GM21825 (cell line): ENCODE data around the gene CEP63.

ENCODE experiments used
- ATAC-seq: cut with Tn5 transposase; IDR thresholded peaks from one replicate; pipeline ENCODE4 v1.9.1; 2021; ENCODE audit warnings: mild to moderate bottlenecking, moderate library complexity; ENCODE audit not compliant: unreplicated experiment

The CEP63 gene

DNA sequence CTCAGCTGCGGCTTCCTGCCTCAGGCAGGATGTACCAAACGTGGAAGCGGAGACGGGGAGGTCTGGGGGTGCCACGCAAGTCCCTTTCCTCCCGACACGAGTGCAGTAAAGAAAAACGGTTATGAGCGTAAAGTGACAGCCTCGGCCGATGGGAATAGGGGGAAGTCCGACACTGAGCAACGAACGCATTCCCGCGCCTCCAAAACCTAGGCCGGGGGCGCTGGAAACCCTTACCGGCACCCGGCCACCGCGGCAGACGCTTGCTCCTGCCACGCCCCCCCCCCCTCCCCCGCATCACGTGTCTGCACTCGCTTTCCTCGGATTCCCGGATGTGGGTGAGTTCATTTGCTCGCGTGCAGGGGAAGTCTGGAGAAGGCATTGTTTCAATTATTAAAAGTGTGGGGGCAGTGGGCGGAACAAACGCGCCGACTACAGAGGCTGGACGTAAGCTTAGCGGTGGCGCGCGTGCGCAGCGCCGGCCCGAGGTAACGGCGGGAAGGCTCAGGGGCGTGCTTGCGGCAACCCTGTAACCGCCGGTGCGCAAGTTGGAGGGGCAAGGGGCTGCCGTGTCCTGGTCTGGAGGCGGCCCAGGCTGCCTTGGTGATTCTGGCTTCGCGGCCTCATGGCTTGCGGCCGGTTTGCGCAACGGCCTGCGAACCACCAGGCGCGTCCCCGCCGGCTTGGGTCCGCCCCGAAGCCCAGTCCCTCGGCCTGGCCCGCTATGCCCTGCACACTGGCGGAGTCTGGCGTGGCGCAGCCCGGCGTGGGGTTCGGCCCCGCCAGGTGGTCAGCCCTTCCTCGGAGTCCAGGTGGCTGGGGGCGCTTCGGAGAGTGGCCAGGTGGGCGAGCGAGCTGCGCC lies at the start of gene CEP63, which contains the start of gene ANAPC13:
CEP63 (plus strand) TSS at position 340 of the 859 bp plus-strand sequence. CDS start 9,264 bp downstream, outside the sequence.
ANAPC13 (minus strand) TSS at position 268 of the 859 bp plus-strand sequence. CDS start 3,081 bp downstream, outside the sequence.
- ATAC-seq = peak; percentile 77

DNA sequence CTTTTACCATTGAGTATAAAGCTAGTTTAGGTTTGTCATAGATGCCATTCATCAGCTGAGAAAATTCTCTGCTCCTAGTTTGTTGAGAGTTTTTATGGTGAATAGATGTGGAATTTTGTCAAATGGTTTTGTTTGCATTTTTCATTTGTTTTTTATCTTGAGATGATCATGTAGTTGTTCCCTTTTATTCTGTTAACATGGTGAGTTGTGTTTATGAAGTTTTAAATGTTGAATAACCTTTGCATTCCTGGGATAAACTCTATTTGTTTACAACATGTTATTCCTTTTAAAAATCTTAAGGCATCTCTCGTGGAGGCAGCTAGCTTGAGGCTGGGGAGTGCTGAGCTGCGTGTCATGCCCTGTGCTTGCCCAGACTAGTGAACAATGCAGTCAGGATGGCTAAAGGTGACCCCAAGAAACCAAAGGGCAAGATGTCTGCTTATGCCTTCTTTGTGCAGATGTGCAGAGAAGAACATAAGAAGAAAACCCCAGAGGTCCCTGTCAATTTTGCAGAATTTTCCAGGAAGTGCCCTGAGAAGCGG lies 48.6 kb upstream of the CEP63 start:
- ATAC-seq = no peak

DNA sequence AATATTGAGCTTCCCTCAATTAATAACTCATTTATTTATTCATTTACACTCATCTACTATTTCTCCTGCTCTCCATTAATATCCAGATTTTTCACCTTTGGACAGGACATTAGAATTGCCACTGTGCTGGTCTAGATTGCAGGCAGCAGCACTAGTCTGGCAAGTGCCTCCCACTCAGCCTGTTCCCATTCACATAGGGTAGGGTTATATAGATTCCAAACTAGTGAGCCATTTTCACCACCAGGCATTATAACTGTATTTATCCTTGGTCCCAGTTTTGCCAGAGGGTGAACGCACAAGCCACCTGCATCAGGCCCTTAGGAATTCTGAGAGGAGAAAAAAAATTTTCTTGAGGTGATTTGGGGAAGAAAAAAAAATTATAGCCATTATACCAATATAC lies 44.5 kb upstream of the CEP63 start:
- no peak for ATAC-seq

DNA sequence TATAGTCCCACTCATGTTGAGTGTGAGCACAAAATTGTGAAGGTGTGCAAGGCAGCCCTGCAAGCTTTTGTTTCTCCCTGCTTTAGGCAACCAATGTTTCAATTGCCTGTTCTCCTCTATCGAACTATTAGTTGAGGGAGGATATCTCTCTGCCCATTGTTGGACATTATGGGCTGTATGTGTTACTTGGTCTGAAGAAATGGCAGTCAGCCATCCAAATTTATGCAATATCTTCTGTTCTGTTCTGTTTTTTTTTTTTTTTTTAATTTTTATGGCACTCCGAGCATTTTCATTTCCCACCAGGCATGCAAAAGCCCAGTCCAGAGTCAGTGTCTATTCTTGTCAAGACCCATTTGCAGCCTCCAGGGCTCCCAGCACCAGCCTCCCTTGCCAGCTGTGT lies 44.0 kb upstream of the CEP63 start:
- no peak for ATAC-seq

DNA sequence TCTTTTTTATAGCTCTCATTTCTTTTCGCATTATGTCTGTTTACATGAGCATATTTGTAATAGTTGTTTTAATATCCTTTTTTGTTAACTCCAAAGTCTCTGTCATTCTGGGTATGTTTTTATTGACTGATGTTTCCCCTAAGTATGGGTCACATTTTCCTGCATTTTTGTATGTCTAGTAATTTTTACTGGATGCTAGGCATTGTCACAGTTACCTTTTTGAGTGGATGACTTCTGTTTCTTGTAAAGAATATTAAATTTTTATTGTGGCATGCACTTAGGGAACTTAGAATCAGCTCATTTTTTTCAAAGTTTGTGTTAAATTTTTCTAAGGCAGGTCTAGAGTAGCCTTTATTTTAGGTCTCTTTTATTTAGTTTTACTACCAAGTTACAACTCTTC lies 40.8 kb upstream of the CEP63 start:
- ATAC-seq = no peak

DNA sequence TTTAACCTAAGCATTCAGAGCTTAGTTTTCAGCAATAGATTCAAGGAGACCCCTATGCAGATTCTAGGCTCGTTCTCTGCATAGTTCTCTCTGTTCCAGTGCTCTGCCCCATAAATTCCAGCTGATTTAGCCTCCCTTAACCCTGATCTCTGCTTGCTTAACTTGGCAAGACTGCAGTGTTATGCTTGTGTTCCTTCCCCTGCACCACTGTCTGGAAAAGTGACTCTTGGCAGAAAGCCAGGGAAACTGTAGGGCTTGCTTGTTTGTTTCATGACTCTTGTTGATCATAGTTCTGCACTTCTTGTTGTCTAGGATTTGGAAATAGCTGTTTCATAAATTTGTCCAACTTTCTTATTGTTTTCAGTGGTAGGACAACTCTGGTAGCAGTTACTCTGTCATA lies 40.2 kb upstream of the CEP63 start:
- ATAC-seq = no peak

DNA sequence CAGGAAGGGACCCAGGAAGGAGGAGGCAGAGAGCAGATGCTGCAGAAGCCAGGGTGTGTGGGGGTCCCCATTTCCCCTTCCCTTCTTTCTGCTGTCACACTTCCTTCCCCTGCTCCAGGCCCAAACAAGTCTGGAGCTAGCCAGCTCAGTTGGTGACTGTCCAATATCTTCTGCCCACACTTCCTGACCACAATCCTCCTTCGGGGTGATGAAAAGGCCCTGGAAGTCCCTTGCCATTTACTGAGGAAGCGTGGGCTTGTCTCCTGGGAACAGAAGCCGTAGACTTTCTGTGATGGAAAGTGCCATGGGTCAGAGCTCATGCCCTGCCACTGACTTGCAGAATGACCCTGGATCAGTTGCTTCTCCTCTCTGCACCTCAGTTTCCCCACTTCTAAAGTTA lies 39.1 kb upstream of the CEP63 start:
- ATAC-seq = no peak

DNA sequence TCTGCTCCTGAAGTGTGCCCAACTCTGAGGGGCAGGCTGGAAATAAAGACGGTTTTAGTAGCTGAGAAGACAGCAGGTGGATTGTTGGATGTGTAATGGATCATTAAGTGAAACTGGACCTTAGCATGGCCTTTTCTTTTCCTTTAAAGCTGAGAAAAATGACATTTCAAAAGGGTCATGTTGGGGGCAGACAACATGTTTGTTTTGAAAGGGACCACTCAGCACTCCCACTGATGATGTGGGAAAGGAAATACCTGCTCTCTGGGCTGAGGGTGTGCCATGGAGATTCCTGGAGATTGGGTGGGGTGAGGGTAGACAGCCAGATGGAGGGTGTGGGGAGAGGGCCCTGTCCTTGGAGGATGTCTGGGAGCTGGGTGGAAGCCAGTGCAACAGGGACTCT lies 38.5 kb upstream of the CEP63 start:
- ATAC-seq = no peak

DNA sequence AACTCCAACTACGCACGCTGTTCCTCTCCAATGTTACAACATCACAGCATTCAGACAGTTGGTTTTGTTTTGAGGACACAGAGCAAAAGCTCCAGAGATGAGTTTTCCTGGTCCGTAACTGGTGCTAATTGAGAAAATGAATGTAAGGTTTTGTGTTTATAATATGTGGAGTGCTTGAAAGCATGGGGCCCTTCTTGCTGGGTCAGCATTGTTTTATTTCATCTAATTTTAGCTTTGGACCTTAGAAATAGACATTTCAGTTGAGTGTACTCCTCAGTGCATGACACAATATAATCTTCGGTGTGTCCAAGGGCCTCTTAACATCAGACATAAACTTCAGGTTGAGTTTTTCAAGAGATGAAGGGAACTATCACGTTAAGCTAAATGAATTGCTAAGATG lies 37.2 kb upstream of the CEP63 start:
- ATAC-seq = no peak

DNA sequence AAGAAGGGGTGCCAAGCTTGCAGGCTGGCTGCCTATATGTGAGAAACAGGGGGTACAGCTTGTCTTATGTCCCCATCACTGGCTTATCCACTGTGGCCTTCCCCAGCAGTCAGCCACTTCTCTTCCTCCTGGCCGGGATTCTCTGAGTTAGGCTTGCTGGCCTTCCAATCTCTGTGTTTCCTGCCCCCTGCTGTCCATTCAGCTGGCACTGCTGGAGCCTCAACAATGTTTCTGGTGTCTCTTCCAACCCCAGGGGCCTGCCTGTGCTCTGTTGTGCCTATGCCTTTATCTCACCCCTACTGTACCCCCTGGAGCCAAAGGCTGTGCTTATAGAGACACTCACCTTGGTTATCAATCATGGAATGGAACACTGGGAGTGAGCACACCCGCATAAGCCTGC lies 36.6 kb upstream of the CEP63 start:
- ATAC-seq = no peak

DNA sequence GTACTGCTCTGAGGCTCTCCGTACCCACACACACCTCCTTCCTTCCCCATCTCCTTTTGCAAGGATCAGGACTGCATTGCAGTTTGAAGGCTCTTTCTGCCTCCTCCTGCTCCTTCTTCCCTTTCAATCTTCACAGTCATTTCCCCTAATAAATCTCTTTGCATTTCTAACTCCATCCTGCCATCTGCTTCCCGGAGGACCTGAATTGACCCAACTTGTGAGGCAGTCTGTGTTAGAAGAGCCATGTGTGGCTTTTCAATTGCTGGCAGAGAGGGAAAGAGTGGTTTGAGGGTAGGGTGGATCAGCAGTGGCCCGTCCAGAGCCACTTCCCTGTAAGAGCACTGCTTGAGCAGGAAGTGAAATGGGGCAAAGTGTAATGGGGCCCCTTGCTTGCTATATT lies 35.9 kb upstream of the CEP63 start:
- no peak for ATAC-seq

DNA sequence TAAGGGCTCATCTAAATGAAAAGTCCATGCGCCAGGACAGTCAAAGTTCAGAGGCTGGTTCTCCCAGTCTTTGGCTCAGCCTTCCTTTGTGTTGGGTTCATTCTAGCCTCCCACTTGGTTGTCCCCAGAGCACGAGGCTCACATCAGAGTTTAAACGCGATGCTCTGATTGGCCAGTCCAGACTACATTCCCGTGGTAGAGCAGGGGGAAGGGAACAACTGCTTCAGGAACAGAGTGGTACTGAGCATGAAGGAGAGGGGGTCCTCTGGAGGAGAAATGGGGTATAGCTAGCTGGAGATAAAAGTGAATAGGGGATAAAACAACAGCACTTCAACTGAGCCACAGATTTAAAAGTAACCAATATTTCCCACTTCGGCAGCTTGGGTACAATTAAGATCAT lies 32.2 kb upstream of the CEP63 start:
- no peak for ATAC-seq

DNA sequence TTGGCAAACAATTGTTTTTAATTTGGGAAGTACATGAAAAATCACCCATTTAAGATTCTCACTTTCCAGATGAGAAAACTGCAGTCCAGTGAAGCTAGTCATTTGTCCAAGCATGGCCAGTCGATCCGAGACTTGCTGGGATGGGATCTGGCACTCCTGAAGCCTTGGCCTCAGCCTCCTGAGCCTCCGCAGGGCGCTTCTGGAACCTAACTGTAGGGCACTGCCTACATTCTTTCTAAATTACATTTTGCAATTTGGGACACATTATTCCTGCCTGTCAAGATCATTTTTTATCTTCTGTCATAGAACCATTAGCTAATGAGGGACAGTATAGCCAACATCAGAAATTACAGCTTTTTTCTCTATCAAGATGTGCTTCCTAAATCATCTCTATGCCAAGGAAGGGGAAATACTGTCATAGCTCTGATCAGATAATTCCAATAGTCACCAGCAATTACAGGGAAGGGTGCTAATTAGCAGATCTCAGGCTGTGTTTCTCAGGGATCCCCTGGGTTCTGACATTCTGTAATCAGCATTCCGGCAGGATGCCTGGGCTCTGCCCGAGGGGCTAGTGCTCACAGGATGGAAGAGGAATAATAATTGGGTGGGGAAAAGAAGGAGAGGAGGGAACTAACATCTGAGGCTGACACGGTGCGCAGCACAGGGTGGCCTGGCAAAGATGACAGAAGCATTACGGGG lies 28.3 kb upstream of the CEP63 start:
- no peak for ATAC-seq

DNA sequence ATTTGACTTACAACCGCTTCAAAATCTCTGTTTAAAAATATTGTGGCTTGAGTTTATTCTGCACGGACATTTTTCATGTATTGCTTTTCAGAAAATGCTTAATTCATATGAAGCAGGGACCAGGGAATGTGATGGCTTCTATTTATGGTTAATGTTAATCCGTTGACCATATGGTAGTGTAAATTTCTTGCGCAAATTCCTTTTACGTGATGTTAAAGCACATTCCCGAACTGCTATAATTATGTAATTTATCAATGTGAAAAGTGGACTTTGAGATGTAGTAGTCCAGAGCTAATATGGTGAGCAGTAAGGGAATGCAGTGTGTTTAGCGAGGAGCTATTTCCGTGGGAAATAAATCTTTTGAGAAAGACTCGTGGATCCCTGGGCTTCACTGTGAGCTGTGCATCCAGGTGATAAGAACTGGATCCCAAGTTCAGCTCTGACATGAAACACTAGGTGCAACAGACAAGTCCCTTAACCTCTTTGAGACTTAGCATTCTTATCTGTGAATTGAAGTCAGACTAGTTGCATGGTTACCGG lies 27.4 kb upstream of the CEP63 start:
- no peak for ATAC-seq

DNA sequence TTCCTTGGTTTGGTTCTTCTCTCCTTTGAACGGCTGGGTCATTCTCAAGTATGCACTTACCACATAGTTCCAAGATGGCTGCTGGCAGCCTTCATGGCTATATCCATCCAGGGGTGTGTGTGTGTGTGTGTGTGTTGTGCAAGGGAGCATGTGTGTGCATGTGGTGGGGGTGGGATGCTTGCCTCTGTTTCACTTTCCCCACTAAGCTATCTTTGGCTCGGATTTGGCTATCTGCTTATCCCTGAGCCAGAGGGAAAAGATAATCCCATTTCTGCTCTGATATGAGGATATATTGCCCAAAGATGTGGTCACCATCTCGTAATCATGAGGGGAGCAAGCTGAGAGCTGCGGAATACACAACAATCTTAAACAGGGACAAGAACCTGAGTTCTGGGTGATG lies 26.3 kb upstream of the CEP63 start:
- ATAC-seq = no peak

DNA sequence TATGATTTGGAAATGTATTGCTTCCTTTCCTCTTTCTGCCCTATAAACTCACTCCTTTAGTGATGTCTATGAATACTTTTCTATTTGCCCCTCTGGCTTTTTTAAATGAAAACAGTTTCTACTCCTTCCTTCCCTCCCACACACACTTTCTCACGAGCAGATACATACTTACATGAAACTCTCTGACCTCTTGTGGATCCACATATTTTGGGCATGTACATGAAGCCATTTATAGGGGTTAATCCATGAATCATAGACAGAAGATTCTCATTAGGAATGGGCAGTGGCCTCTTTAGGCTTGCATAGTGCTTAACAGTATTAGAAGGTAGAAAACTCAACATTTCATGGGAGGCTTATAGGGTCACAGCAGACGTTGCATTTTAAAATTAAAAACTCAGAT lies 24.9 kb upstream of the CEP63 start:
- no peak for ATAC-seq

DNA sequence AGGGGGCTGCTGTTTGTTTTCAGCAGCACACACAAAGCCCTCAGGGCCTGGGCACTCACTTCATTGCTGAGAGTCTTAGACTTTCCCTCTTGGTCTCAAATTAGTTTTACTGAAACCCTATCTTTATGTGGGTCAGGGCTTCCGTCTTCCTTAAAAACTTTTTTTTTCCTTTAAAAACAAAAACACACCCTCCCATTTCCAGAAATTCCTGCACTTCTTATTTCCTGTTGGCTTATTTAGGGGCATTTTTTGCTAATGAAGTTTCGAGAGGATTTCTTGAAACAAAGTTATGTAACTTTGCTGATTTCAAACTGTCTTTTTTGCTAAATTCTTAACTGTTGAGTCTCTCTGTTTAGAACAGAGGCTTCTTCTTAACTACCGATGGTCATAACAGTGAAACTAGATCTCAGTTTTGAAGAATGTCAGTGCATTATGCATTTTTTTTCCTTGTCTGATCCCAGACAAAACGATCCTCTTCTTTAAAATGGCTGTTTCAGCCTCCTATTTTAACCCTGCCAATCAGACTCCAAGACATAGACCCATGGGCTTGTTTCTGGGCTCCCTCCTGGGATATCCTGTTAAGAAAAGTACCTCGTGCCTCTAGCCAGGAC lies 23.4 kb upstream of the CEP63 start:
- no peak for ATAC-seq

DNA sequence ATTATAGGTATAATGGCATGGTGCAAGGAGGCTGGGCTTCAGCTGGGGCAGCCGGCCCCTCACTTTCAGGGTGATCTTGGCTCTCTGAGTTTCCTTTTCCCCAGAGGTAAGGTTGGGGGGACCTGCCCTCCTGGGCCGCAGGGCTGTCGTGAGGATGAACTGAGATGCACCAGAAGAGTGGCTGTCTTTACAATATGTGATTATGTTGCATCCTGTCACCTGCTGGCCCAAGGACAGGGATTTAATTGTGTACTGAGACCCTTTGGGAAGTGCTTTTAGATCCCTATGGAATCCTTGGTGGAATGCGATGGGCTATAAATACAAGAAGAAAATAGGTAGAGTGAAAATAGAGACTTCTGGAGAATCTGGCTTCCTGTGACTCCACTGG lies 22.2 kb upstream of the CEP63 start:
- ATAC-seq = no peak

DNA sequence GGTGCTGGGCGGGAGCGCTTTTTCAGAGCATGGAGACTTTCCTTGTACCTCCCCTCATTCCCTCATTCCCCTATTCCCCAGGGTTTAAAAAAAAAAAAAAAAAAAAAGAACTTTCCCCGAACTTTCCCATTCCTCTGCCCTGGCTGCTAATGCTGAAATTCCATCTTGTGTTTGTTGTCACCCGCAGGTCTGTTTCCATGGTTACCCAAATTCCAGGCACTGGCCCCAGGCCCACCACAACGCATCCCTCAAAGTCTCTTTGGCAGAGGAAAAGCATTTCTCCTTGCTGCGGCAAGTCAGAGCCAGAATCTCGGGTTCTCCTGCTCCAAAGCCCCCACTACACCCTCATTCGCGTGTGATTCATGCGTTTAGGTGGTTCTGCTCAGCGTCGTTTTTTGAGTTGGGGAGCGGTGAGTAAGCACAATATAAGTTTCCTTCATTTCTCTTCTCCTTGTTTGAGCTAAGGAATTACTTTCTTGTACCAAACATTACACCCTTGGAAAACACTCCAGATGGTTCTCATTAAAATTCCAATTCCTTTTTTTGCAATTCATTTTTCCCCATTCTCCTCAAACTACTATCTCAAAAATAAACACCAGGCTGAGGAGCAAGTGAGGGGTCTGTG lies 21.7 kb upstream of the CEP63 start:
- ATAC-seq = no peak

DNA sequence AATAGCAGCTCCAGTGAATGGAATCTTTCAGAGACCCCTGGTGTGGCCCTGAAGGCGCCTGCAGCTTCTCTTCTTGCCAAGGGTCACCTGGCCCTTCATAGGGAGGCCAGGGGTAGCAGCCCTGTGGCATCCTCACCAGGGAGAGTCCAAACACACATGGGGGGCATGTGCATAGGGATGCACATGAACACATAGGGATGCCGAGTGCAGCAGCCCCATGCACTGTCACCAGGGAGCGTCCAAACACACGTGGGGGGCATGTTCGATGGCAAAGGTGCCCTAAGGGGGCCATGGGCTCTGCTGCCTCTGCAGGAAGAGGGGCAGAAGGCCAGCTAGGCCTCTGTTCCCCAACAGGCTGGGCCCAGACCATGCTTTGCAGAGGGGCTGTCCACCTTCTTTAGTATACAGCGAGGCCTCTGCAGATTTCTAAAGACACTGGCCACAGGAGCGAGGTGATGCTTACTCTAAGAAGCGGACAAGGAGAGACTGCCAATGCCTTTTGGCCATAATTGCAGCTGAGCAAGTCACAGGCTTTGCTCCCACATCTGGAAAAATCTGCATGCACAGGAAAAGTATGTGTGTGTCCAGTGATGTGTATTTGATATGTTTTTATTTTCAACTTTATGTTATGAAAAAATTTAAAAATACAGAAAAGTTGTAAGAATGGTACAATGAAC lies 21.0 kb upstream of the CEP63 start:
- ATAC-seq = no peak
